HG02610 (cell line): ENCODE data around the gene C3orf52.

ENCODE experiments used
- ATAC-seq: cut with Tn5 transposase; IDR thresholded peaks from one replicate; pipeline ENCODE4 v1.9.1; 2021; ENCODE audit warnings: mild to moderate bottlenecking, moderate library complexity; ENCODE audit not compliant: unreplicated experiment

The C3orf52 gene

DNA sequence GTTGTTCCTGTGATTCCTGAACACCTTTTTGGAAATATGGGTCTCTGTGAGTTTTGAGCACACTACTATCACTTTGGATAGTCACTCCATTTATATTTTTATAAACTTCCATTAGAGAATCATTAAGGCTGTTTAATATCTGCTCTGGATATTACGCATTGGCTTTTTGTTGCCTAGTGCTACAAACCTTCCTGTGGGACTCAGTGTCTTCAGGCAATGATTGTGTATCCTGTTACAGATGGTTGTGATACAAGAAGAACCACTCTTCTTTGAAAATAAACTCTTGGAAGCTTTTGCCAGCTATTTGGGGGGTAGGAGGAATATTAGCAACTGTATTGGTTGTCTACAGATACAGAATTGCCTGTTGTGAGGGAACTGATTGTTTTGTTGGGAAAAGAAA lies 31.2 kb downstream of the C3orf52 start:
- no peak for ATAC-seq

DNA sequence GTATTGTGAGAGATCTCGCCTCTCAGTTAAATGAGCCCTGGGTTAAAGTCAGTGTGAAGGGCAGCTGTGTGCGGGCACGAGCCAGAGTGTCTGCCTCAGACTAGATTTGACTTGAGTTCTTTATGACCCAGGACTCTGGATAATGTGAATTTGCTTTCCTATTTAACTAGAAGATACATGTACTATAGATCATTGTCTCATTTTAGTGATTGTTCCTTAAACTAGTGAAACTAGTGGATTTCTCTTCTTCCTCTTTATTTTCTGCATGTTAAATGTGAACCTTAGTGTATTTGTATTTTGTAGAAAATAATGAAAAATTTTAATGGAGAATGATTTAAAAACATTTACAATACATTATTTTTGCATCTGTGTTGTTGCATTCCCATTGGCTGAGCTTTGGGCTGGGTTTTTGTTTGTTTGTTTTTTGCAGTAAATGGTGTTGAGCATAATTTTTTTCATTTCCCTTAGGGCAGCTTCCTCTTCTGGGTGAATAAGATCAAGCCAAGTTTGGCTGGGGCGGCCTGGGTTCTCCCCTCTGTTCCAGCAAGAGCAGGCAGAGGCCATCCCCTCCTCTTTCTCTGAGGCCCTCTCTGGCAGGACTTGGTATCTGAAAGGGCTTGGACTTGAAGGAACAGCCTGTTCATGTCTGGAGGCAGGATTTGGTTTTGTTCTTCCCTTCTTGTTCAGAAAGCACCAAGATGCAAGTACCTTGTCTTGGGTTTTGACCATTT lies 31.8 kb downstream of the C3orf52 start:
- ATAC-seq, result peak; percentile 33

DNA sequence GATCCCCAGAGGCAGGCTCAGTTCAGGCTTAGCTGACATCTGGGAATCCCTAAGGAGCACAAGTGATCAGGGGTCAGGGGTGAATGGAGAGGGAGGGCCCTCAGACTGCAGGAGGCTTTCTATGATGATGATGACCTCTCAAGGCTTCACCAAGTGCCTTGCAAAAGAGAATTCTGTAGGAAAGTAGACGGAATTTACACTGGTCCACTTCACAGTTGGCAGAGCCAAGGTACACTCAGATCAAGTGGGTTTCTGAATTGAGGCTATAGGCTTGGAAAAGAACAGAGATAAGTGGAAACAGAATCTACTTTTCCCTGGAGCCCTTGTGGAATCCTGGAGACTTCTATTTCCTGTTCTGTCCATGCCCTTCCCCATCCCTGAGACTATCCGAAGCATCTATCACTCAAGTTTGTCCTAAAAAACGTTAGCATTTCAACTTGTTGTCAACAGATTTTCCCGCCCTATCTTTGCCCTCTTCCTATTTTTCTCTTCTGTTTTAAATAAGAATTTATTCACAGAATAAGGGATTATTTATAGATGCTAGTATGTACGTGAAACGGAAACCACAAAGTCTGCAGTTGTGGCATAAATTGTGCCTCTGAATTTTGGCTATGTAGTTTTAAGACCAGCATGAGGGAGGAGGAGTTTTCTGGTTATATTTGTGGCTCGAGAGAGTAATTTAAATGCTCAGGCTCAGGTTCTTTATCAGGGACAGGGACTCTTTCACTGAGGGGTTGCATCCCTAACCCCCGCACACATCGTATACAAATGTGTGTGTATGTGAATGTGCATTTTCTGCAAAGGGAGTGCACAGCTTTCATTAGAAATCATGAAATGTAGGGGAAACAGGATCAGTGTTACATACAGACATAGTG lies 34.0 kb downstream of the C3orf52 start:
- ATAC-seq, result peak; percentile 15

DNA sequence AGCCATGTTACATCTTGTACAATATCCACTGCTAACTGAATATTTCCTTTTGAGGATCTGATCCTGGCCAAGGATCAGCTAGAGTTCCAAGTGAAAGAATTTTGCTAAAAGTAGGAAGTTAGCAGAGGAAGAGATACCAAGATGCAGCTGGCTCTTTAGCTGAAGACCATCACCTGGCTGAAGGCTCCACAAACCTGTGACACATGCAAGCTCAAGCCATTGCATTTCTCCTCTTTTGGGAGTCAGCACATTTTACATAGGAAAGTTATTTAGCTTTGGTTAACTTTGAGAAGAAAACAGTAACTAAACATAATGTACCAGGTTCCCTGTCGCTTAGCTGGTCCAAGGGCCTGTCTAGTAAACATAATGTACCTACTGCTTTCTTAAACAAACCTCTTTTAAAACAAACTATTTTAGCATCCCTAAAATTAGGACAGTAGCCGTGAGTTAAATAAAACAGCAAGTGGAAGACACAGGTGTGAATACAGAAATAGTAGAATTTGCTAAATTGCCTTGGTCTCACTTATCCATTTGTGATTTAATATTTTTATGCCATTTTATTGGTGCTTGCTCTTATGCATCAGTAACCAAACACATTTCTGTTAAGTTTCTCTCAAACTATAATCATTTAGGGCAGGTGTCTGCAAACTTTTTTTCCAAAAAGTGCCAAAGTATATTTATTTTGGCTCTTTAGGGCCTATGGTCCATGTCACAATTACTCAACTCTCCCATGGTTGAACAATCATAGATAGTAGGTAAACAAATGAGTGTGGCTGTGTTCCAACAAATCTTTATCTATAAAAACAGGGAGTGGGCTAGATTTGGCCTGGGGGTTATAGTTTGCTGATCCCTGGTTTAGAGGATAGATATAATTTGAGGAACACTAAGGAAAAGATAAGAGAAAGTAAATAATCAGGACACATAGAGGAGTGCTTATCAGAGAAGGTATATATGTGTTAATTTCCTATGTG lies 35.7 kb downstream of the C3orf52 start:
- ATAC-seq, result no peak

DNA sequence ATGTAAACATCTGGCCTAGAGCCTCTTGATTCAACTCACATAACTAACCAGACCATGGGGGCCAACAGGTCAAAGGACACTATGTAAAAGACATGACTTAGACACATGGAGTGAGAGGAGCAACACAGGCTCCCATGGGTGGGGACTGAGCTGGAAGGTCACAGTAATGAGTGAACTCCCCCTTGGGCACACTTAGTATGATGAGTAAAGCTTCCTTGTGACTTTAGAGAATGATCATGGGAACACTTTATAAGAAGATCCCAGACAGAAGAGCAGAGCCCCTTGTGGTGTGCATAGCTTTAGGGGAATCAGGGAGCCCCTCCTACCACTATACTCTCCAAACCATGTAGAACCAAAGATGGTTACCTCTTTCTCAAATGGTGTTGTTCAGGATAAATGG lies 36.7 kb downstream of the C3orf52 start:
- ATAC-seq, result no peak

DNA sequence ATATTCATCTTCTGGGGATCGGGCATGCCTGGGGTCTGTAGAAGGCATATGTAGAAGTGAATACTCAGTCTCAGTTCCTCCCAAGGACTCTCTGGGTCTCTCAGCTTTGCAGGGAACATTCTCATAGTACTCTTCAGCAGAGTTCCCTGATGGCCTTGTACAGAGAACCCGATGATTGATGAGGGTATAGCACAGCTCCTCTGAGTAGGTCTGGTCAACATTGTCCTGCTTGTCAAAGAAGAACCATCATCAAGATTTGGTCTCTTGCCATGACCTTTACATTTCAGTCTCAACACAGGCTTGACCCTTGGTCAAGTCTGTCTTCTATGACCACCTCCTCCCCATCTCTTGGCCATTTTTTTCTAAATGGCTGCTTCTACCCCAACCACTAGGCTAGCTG lies 37.4 kb downstream of the C3orf52 start:
- ATAC-seq, result no peak

DNA sequence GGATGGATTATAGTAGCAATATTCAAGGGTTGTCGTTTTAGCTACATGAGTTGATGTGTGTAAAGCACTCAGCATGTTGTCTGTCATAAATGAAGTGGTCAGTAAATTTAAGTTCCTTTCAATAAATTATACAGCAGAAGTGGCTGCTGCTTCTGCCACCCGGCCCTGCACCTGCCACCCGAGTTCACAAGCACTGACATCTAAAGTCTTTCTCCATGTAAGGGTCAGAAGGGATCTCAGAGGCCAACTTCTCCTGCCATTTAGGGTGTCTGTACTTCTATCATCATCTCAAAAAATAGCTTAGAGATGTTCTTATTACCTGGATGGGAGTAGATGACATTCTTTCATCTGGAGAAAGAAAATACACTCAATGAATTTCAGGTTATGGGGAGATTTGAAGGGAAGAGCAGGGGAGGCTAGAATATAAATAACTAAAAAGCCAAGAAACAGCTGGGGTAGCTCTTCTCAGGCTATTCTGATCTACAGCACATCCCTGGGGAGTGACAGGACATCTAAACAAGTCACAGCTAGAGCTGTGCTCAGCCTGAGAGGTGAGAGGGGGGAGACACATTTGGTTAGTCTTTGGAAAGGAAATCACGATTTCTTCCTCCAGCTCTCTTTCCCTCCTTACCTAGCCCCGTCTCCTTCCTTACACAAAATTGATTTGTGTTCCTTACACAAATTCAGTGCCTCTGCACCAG lies 38.9 kb downstream of the C3orf52 start:
- no peak for ATAC-seq

DNA sequence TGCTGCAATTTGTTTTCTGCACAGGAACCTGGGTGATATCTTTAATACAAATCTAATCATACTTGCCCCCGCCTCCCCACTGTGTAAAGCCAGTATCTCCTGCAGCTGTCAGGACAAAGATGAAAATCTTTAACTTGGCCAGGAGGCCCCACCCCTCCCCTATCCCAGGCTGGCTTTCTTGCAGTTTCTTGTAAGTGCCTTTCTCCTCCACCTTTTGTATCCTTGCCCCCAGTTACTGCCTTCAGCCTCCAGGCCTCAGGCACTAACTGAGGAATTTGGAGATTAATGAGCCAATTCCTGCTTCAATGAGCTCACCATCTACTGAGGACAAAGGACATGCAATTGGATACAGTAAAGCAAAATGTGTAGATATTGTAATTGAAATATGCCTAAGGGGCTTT lies 40.3 kb downstream of the C3orf52 start:
- no peak for ATAC-seq

DNA sequence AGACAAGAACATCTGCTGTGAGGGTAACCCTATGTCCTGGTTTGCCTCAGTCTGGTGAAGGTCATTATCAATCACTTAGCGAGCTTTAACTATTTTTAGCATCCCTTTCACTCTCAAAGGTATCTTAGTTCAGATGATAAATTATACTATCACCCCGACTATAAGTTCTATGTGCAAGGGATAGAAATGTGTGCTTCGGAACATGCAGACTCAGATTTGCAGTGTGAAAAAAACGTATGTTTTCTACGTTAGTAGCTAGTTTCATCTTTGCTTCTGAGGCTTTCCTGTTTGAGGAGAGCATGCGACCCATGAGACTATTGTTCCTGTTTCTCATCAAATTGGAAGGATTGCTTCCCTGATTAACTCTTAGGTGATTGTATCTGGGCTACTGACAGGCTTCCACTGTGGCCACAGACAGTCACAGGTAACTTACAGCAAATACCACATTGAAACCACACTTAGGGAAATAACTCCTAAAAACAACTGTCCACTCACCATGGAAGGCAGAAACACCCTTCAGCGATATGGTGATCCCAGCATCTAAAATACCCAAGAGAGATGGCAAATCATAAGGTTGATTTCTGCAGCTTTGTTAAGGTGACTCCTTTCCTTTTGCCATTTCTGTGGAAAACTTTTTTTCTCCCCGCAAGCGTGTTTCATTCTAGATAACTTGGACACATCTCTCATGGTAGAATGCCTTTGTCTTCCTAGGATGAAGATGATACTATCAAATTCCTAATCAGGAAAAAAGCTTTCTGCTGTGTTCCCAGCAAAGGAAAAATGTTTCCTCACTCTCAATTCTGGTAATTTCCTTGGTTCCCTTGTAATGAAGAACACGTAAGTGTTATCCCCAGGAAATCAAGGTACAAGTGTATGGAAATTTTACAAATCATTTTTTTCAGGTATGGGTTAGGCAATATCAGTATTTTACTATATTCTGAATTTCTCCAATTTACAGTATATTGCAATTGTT lies 41.6 kb downstream of the C3orf52 start:
- ATAC-seq, result peak; percentile 36

DNA sequence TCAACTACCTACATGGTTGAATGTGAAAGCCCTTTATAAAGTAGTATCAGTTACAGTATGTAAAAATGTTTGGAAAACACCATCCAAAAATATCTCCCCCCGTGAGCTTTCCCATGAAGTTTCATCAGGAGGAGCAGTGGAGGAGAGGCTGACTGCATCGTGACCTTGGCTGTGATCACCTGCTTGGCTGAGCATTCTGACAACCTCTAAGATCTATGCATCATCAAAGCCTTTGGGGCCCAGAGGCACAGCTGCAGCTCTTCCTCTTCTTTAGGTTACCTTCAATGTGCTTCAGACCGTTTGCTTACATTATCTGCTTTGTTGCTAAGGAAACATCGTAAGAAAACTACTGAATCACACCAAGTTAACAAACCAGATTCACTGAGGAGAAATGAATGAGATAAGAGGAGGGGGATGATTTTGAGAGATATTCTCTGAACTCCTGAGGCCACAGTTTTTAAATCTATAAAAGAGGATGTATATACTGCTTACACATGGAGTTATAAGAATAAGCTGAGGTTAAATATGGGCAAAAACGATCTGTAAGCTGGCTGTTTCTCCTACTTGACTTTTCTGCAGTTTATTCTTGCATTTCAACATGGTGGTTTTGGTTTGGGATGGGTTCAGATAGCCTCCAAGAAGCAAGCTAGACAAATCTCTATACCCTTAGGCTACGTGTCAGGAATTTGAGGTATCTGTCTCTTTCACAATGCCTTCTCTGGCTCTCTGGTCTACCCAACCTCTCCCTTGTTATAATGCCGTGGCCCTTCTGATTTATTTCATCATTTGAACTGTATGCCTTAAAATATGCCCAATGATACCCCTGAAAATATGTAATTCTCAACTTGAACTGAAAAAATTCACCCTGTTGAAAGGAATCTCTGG lies 42.9 kb downstream of the C3orf52 start:
- peak; percentile 47 for ATAC-seq

DNA sequence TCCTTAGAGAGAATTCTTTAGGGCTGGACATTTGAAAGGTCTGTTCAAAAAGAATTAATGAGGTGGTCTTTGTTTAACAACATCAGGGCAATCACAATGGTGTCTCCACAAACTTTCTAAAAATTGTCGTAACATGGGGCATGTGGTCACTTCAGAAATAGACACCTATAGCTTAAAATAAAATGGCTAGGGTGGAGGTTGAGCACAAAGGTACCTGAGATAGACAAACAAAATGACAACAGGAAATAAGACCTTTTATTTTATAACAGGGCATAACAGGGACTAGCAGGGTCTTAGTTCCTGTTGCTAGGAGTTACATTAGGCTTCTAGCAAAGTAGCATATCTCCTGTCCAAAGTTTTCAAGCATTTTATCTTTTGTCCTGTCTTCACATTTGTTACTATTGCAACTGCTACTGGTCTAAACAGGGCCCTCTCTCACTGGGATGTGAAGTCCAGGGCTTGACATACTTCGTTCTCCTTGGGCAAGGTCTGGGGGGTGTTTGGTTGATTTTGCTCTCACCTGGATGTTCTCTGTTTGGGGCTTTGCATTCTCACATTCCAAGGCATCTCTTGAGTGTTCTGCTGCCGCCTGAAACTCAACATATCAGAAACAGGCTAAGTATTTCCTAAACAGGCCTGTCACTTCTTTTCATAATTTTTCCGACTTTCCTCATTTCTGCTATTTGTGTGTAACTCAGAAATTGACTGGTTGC lies 43.9 kb downstream of the C3orf52 start:
- no peak for ATAC-seq

DNA sequence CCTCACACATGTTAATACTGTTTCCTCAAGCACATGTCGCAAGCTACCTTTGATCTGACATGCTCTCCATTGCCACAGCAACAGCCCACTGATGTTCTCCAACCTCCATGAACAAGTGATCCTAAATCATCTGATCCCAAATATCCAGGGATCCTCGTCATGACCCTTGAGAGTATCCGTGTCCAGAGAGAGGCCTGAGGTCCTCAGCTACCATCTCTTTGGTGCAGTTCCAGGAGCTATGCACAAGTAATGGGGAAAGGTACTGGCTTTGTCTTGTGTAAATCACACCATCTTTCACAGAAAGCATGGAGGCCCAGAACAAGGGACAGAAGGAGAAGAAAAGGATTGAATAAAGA lies 44.4 kb downstream of the C3orf52 start:
- no peak for ATAC-seq

DNA sequence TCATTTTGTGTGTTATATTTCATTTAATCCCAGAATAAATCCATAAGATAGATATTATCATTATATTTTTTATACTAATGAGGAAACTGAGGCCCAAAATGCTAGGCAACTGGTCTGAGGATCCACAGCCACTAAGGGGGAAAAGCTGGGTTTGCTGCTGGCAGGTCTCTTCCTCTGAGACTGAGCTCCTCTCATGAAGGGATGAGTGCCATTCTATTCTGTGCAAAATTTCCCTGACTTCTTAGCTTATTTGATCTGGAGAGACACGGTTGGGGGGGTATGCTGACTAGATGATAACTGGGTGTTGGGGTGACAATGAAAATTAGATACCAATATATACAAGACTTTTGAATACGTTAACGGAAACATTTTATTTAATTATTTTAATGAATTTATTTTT lies 44.9 kb downstream of the C3orf52 start:
- no peak for ATAC-seq

DNA sequence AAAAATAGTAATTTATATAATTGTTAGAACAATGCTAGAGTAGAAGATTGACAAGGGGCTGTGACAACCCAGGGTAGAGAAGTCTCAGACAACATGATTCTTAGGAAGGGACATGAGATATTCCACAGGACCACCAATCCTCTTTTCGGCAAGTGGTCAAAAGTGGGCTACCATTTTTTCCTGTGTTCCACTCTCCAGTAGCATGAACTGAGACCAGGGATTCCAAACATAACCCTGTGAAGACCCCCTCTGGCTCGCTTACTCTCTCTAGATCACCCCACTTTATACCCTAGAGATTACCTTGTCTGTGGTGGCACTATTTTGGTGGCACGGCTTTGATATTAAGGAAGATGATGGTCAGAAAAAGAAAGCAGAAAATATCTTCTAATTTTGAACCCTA lies 45.9 kb downstream of the C3orf52 start:
- no peak for ATAC-seq

DNA sequence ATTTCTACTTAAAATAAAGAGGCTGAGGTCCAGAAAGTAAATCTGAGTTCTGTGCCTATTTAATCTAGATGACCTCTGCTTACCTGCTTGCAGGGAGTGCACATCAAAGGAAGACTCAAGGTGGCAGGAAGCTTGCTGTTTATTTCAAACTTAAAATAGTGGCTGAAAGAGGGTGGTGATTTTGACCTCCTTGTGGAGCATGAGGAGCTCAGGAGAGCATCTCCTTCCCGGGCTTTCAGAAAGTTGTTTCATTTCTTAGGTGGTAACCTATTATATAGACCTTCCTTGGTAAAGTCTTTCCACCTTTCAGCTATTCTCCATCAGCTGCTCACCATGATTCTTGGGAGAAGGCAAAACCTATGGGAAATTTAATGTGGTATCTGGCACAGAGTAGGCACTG lies 46.4 kb downstream of the C3orf52 start:
- ATAC-seq, result peak; percentile 0

DNA sequence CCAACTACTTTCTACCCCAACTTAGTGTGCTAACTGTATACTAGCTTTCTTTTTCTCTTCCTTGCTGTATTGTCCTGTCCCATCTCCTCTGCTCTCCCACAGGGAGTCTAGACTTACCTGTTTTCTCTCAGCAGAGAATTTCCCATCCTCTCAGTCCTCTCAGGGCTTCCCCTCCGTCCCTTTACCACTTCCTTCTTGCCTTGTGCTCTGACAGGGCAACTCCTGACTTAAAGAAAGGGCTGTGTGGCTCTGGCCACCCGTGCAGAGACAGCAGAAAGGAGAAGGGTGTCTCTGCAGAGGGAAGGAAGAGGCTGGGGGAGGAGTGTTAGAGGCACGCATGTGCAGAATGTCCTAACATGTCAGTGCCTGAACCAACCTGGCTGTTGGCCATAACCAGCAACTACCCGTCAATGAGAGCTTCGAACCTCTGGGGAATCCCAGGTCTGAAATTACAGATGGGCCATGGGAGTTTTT lies 46.8 kb downstream of the C3orf52 start, which contains the start of gene GCSAM:
GCSAM (minus strand) TSS at position 274 of the 474 bp plus-strand sequence; CDS start at position 146, 128 bp downstream.
- peak; percentile 78 for ATAC-seq

DNA sequence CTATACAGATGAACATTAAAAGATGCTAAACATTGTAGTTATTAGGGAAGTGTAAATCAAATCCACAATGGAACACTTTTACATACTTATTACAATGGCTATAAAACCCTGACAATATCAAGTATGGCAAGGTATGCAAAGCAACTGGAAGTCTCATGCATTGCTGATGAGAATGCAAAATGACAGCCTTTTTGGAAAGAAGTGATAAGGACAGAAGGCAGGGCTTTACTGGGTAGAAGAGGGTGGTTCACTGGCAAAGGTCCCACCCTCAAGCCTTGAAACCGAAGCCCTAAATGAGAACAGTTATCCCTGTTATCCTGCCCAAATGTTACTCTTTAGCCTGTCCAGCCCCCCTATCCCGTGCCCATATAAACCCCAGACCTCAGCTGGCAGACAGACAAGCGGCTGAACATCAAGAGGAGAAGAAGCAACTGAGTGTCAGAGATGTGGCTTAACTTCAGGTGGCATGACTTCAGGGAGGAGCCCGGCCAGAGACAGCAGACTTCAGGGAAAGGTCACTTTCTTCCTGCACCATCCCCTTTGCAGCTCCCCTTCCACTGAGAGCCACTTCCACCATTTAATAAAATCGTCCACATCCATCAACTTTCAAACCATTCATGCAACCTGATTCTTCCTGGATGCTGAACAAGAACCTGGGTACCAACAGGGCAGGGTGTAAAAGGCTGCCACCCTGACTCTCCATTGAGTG lies 47.6 kb downstream of the C3orf52 start:
- no peak for ATAC-seq
